Measurements from ENCODE around the gene SLC41A1. TPM values are rescaled to one million over a fixed set of nuclear protein-coding genes. Genes with fewer than 3 reads are reported as not detected.

Gene SLC41A1
- total RNA-seq, 1 experiment from 2014 or later, result 33.3 TPM

DNA sequence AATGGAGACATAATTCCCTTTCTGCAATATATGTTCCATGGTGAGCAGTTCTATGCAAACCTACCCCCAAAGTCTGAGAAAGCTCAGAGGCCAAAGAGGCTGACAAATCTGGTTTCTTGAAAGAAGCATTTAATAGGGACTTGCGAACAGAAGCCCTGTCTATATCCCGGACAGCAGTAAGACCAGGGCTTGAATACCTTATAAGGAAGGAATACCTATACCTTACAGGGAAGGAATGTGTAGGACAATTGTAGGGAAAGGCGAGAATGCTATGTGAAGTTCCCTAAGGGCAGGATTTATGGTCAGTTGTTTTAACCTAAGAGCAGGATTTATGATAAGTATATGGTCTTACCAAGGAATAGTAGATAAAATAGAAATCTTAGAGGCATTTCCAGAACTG lies 5.0 kb upstream of the SLC41A1 start:
- BruUV-seq (replicated peaks), result no TSS peak
- H3K27ac ChIP-seq (ENCODE audit: low read length), result no peak overlapping the region
- ATAC-seq (no peak), DNase-seq (ENCODE audit: low read depth, low spot score) (no peak)
- peaks cover 6% of the 10 kb centered on the region for H3K4me1 ChIP-seq (ENCODE audit: control insufficient read depth, insufficient read depth, low read length)
- no peaks in the 10 kb centered on the region for H3K27me3 ChIP-seq (ENCODE audit: control insufficient read depth, insufficient read depth, low read length)
- no peaks in the 10 kb centered on the region for H3K9me3 ChIP-seq (ENCODE audit: control insufficient read depth, insufficient read depth, low read depth, low read length)
- H3K4me3 ChIP-seq (ENCODE audit: low read depth in 2 of 2, low read length in 2 of 2), result no peak overlapping the region
- TF ChIP-seq, protein P1, sequence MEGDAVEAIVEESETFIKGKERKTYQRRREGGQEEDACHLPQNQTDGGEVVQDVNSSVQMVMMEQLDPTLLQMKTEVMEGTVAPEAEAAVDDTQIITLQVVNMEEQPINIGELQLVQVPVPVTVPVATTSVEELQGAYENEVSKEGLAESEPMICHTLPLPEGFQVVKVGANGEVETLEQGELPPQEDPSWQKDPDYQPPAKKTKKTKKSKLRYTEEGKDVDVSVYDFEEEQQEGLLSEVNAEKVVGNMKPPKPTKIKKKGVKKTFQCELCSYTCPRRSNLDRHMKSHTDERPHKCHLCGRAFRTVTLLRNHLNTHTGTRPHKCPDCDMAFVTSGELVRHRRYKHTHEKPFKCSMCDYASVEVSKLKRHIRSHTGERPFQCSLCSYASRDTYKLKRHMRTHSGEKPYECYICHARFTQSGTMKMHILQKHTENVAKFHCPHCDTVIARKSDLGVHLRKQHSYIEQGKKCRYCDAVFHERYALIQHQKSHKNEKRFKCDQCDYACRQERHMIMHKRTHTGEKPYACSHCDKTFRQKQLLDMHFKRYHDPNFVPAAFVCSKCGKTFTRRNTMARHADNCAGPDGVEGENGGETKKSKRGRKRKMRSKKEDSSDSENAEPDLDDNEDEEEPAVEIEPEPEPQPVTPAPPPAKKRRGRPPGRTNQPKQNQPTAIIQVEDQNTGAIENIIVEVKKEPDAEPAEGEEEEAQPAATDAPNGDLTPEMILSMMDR (IDR thresholded peaks at IDR 0.05), result no peak
- no peak for TF ChIP-seq POLR2AphosphoS5 (IDR thresholded peaks at IDR 0.05; ENCODE audit: low read depth, low read length)
- TF ChIP-seq, protein P2, sequence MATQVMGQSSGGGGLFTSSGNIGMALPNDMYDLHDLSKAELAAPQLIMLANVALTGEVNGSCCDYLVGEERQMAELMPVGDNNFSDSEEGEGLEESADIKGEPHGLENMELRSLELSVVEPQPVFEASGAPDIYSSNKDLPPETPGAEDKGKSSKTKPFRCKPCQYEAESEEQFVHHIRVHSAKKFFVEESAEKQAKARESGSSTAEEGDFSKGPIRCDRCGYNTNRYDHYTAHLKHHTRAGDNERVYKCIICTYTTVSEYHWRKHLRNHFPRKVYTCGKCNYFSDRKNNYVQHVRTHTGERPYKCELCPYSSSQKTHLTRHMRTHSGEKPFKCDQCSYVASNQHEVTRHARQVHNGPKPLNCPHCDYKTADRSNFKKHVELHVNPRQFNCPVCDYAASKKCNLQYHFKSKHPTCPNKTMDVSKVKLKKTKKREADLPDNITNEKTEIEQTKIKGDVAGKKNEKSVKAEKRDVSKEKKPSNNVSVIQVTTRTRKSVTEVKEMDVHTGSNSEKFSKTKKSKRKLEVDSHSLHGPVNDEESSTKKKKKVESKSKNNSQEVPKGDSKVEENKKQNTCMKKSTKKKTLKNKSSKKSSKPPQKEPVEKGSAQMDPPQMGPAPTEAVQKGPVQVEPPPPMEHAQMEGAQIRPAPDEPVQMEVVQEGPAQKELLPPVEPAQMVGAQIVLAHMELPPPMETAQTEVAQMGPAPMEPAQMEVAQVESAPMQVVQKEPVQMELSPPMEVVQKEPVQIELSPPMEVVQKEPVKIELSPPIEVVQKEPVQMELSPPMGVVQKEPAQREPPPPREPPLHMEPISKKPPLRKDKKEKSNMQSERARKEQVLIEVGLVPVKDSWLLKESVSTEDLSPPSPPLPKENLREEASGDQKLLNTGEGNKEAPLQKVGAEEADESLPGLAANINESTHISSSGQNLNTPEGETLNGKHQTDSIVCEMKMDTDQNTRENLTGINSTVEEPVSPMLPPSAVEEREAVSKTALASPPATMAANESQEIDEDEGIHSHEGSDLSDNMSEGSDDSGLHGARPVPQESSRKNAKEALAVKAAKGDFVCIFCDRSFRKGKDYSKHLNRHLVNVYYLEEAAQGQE (IDR thresholded peaks at IDR 0.05; ENCODE audit: insufficient read depth in 1 of 2, low read depth in 2 of 2, low read length in 1 of 2), result no peak
- TF ChIP-seq TCF7L2 (IDR thresholded peaks at IDR 0.05; ENCODE audit: low read depth, low read length), result no peak
- no peak for TF ChIP-seq SIN3A (IDR thresholded peaks at IDR 0.05; ENCODE audit: borderline replicate concordance, insufficient read depth, low read depth, low read length)
- intact Hi-C loops (cut with micrococcal nuclease; ENCODE audit: unreplicated experiment), result no loop called here
- in situ Hi-C loops (cut with HindIII; ENCODE audit: low pct_unique_long_range_greater_than_20kb, low sequenced_read_pairs), result no loop called here
- POLR2A ChIA-PET, result no interaction called here
- no peaks in the 10 kb centered on the region for H3K36me3 ChIP-seq (ENCODE audit: control insufficient read depth, insufficient read depth, low read length)
- CTCF ChIA-PET, result interaction anchor here (0.8 kb wide), 1 partner anchor 159 kb away, joined by 3 read pairs; no protein-coding TSS in a partner anchor

DNA sequence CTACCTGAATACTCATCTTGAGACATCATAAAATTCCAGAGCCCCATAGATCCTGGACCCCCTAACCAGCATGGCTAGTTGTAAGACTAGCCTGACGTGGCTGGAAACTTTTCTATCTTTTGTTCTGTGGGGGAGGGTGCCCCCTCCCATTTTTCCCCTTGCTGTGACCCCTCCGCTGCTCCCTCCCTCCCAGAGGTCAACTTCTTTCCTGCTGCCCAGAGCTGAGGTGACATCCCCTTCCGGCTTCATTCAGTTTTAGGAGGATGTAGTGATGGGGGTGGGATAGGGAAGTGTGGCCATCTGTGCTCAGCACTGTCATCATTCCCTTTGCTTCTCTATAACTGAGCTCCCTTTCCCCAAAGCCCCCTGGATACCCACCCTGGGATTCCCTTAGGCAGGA lies 4.4 kb upstream of the SLC41A1 start:
- Histone ChIP-seq H3K9me3 (ENCODE audit: control insufficient read depth, insufficient read depth, low read depth, low read length) (no peaks in the 10 kb centered on the region), H3K4me1 (ENCODE audit: control insufficient read depth, insufficient read depth, low read length) (peaks cover 6% of the 10 kb centered on the region), H3K36me3 (ENCODE audit: control insufficient read depth, insufficient read depth, low read length) (no peaks in the 10 kb centered on the region), H3K27me3 (ENCODE audit: control insufficient read depth, insufficient read depth, low read length) (no peaks in the 10 kb centered on the region), H3K4me3 (ENCODE audit: low read depth in 2 of 2, low read length in 2 of 2) (no peak overlapping the region), H3K27ac (ENCODE audit: low read length) (no peak overlapping the region)
- POLR2A ChIA-PET, result interaction anchor here (0.6 kb wide), 1 partner anchor 68 kb away, joined by 3 read pairs; no protein-coding TSS in a partner anchor
- no peak for ATAC-seq
- in situ Hi-C loops (cut with HindIII; ENCODE audit: low pct_unique_long_range_greater_than_20kb, low sequenced_read_pairs), result no loop called here
- no peak for DNase-seq (ENCODE audit: low read depth, low spot score)
- no TSS peak for BruUV-seq (replicated peaks)
- TF ChIP-seq POLR2AphosphoS5 (IDR thresholded peaks at IDR 0.05; ENCODE audit: low read depth, low read length), result no peak
- TF ChIP-seq SIN3A (IDR thresholded peaks at IDR 0.05; ENCODE audit: borderline replicate concordance, insufficient read depth, low read depth, low read length), result no peak
- TF ChIP-seq TCF7L2 (IDR thresholded peaks at IDR 0.05; ENCODE audit: low read depth, low read length), result no peak
- TF ChIP-seq, protein P2 (IDR thresholded peaks at IDR 0.05; ENCODE audit: insufficient read depth in 1 of 2, low read depth in 2 of 2, low read length in 1 of 2), result no peak
- TF ChIP-seq, protein P1 (IDR thresholded peaks at IDR 0.05), result no peak
- intact Hi-C loops (cut with micrococcal nuclease; ENCODE audit: unreplicated experiment), result no loop called here
- CTCF ChIA-PET, result interaction anchor here (0.8 kb wide), 1 partner anchor 160 kb away, joined by 3 read pairs; no protein-coding TSS in a partner anchor

All from Panc1 (cell line).